Measurements from ENCODE around the gene SEC11C. TPM values are rescaled to one million over a fixed set of nuclear protein-coding genes. Genes with fewer than 3 reads are reported as not detected.

SEC11C gene
- total and polyA plus RNA-seq, 2 of the 13 experiments (the other 11 are each of a cell fraction or from before 2014, with no cell fraction given): 71.9 to 297 TPM

- H3K27me3 ChIP-seq (ENCODE audit: control insufficient read depth in 1 of 2, insufficient read depth in 2 of 2, low read length in 2 of 2): peaks cover 0 to 12% of the 10 kb centered on the region in 2 experiments; a peak in 4 of 5 replicates
- ATAC-seq (no peak), DNase-seq (ENCODE audit: low spot score) (no peak), FAIRE-seq (no peak)
- H3K36me3 ChIP-seq (replicated peaks in 1 of 2; ENCODE audit: control insufficient read depth in 1 of 2, insufficient read depth in 2 of 2, low read length in 2 of 2): no peaks in the 10 kb centered on the region
- 20% methylated on average over 5 of the region's 6 CpGs for WGBS (ENCODE audit: low lambda C conversion rate)
- POLR2A ChIA-PET: no interaction called here
- no peak overlapping the region for H3K27ac ChIP-seq (ENCODE audit: extremely low read length, insufficient read depth, low read length)
- no peak for TF ChIP-seq MTA1 (CRISPR knock-in tag; IDR thresholded peaks at IDR 0.05; ENCODE audit: borderline replicate concordance)
- H3K9me3 ChIP-seq (ENCODE audit: low read length): no peaks in the 10 kb centered on the region
- H3K9ac ChIP-seq (ENCODE audit: insufficient read depth, low read depth, low read length): no peak overlapping the region
- intact Hi-C loops (cut with micrococcal nuclease; ENCODE audit: unreplicated experiment): no loop called here
- H3K4me2 ChIP-seq (ENCODE audit: low read depth, low read length): no peak overlapping the region
- CTCF ChIA-PET (ENCODE audit: low intra/inter-chr PET ratio, low total read pairs): no interaction called here
- no peaks in the 10 kb centered on the region for H4K20me1 ChIP-seq (ENCODE audit: insufficient read depth, low read length)
- in situ Hi-C loops (cut with HindIII; ENCODE audit: extremely low pct_ligation_motif_present, low pct_unique_long_range_greater_than_20kb): no loop called here
- no peak overlapping the region for H3K4me3 ChIP-seq (replicated peaks in 1 of 3; ENCODE audit: insufficient read depth in 1 of 3, low read depth in 2 of 3, low read length in 3 of 3)
- H3K79me2 ChIP-seq (ENCODE audit: insufficient read depth, low read length): no peaks in the 10 kb centered on the region
- no peak overlapping the region for H2AFZ ChIP-seq (ENCODE audit: low read length)
- no TSS peak for BruUV-seq (replicated peaks)
- H3K4me1 ChIP-seq (ENCODE audit: insufficient read depth, low read length): no peaks in the 10 kb centered on the region
These were observed 30.3 kb upstream of the SEC11C start for GRCh38 chr18:59109375-59109774.

DNA sequence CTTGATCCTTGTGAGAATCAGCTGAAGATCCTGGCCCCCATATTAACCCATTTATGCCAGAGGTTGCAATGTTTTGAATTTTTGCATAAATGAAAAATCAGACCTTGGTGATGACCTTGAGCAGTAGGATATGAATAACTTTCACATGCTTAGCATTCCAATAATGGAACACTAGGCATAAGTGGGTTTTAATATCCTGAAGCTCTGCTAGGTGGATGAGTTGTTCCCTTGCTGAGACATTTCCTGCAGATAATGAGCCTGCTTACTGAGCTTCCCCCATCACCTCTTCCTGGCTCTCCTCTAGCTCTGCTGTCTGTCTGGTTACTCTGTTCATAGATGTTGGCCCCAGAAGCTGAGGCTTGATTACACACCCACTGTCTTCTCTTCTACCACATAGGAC is 25.5 kb upstream of the SEC11C start:
- FAIRE-seq: no peak
- in situ Hi-C loops (cut with HindIII; ENCODE audit: extremely low pct_ligation_motif_present, low pct_unique_long_range_greater_than_20kb): no loop called here
- POLR2A ChIA-PET: no interaction called here

More for the DNA sequence above, 25.5 kb upstream of the SEC11C start:
- Histone ChIP-seq H3K4me1 (ENCODE audit: insufficient read depth, low read length) (no peaks in the 10 kb centered on the region), H3K27ac (ENCODE audit: extremely low read length, insufficient read depth, low read length) (no peak overlapping the region), H4K20me1 (ENCODE audit: insufficient read depth, low read length) (no peaks in the 10 kb centered on the region), H3K9ac (ENCODE audit: insufficient read depth, low read depth, low read length) (no peak overlapping the region), H3K27me3 (ENCODE audit: control insufficient read depth in 1 of 2, insufficient read depth in 2 of 2, low read length in 2 of 2) (no peaks in the 10 kb centered on the region; a peak in 2 of 5 replicates), H3K36me3 (replicated peaks in 1 of 2; ENCODE audit: control insufficient read depth in 1 of 2, insufficient read depth in 2 of 2, low read length in 2 of 2) (no peaks in the 10 kb centered on the region), H3K4me3 (replicated peaks in 1 of 3; ENCODE audit: insufficient read depth in 1 of 3, low read depth in 2 of 3, low read length in 3 of 3) (no peak overlapping the region), H3K4me2 (ENCODE audit: low read depth, low read length) (no peak overlapping the region), H3K9me3 (ENCODE audit: low read length) (no peaks in the 10 kb centered on the region), H2AFZ (ENCODE audit: low read length) (no peak overlapping the region), H3K79me2 (ENCODE audit: insufficient read depth, low read length) (no peaks in the 10 kb centered on the region)
- DNase-seq (ENCODE audit: low spot score) (no peak), ATAC-seq (no peak)
- TF ChIP-seq, protein P1, sequence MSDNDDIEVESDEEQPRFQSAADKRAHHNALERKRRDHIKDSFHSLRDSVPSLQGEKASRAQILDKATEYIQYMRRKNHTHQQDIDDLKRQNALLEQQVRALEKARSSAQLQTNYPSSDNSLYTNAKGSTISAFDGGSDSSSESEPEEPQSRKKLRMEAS (IDR thresholded peaks at IDR 0.05): no peak
- TF ChIP-seq, protein P2, sequence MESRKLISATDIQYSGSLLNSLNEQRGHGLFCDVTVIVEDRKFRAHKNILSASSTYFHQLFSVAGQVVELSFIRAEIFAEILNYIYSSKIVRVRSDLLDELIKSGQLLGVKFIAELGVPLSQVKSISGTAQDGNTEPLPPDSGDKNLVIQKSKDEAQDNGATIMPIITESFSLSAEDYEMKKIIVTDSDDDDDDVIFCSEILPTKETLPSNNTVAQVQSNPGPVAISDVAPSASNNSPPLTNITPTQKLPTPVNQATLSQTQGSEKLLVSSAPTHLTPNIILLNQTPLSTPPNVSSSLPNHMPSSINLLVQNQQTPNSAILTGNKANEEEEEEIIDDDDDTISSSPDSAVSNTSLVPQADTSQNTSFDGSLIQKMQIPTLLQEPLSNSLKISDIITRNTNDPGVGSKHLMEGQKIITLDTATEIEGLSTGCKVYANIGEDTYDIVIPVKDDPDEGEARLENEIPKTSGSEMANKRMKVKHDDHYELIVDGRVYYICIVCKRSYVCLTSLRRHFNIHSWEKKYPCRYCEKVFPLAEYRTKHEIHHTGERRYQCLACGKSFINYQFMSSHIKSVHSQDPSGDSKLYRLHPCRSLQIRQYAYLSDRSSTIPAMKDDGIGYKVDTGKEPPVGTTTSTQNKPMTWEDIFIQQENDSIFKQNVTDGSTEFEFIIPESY (CRISPR knock-in tag; IDR thresholded peaks at IDR 0.05): no peak
- TF ChIP-seq FOXM1 (CRISPR knock-in tag; IDR thresholded peaks at IDR 0.05): no peak
- no peak for TF ChIP-seq CREB3 (CRISPR knock-in tag; IDR thresholded peaks at IDR 0.05)
- TF ChIP-seq, protein P3, sequence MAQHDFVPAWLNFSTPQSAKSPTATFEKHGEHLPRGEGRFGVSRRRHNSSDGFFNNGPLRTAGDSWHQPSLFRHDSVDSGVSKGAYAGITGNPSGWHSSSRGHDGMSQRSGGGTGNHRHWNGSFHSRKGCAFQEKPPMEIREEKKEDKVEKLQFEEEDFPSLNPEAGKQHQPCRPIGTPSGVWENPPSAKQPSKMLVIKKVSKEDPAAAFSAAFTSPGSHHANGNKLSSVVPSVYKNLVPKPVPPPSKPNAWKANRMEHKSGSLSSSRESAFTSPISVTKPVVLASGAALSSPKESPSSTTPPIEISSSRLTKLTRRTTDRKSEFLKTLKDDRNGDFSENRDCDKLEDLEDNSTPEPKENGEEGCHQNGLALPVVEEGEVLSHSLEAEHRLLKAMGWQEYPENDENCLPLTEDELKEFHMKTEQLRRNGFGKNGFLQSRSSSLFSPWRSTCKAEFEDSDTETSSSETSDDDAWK (CRISPR knock-in tag; IDR thresholded peaks at IDR 0.05): no peak
- TF ChIP-seq ZNF484 (CRISPR knock-in tag; IDR thresholded peaks at IDR 0.05; ENCODE audit: borderline replicate concordance, low read depth): no peak
- TF ChIP-seq NFE2L2 (IDR thresholded peaks at IDR 0.05; ENCODE audit: low read length): no peak
- TF ChIP-seq ZNF720 (CRISPR knock-in tag; IDR thresholded peaks at IDR 0.05): no peak
- TF ChIP-seq SAFB2 (CRISPR knock-in tag; IDR thresholded peaks at IDR 0.05; ENCODE audit: borderline replicate concordance, low read depth): no peak
- TF ChIP-seq RAD21 (CRISPR knock-in tag; IDR thresholded peaks at IDR 0.05): no peak
- TF ChIP-seq ZMAT3 (CRISPR knock-in tag; conservative IDR thresholded peaks at IDR 0.05): no peak
- CTCF ChIA-PET (ENCODE audit: low intra/inter-chr PET ratio, low total read pairs): no interaction called here
- BruUV-seq (replicated peaks): no TSS peak
- intact Hi-C loops (cut with micrococcal nuclease; ENCODE audit: unreplicated experiment): no loop called here
